22Rv1 (cell line): ENCODE data around the gene OGFOD2.
A peak's percentile ranks its signal among the peaks of the same experiment; 100 is the strongest.

ENCODE experiments used
- H3K27ac ChIP-seq: fragments of 450-650 bp; 2 replicates; pipeline ENCODE4 v1.5.1; 2017
- ZFX ChIP-seq: fragments of 450-650 bp; IDR thresholded peaks from 2 replicates; pipeline ENCODE4 v1.6.1; 2017; ENCODE audit warnings: antibody characterized with exemption, borderline replicate concordance
- TF ChIP-seq, protein P1 (sequence below): fragments of 450-650 bp; IDR thresholded peaks from 2 replicates; pipeline ENCODE4 v1.5.1; 2017; ENCODE audit warnings: mild to moderate bottlenecking

OGFOD2 gene

DNA sequence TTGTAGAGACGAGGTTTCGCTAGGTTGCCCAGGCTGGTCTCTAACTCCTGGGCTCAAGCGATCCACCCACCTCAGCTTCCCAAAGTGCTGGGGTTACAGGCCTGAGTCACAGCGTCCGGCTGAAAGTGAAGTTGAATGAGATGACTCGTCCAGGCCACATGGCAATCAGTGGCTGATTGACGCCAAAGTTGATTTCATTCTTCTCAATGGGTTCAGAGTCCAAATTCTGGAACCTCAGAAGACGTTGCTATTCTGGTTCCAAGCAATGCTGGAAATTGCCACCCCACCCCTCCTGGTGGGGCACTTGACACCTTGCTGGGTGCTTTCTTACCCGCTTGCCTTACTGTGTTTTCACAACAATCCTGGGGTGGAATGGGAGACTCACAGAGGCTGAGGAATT, 23.6 kb upstream of the OGFOD2 start:
- H3K27ac ChIP-seq: no peak overlapping the region
- no peak for TF ChIP-seq ZFX
- TF ChIP-seq, protein P1, sequence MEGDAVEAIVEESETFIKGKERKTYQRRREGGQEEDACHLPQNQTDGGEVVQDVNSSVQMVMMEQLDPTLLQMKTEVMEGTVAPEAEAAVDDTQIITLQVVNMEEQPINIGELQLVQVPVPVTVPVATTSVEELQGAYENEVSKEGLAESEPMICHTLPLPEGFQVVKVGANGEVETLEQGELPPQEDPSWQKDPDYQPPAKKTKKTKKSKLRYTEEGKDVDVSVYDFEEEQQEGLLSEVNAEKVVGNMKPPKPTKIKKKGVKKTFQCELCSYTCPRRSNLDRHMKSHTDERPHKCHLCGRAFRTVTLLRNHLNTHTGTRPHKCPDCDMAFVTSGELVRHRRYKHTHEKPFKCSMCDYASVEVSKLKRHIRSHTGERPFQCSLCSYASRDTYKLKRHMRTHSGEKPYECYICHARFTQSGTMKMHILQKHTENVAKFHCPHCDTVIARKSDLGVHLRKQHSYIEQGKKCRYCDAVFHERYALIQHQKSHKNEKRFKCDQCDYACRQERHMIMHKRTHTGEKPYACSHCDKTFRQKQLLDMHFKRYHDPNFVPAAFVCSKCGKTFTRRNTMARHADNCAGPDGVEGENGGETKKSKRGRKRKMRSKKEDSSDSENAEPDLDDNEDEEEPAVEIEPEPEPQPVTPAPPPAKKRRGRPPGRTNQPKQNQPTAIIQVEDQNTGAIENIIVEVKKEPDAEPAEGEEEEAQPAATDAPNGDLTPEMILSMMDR: no peak

DNA sequence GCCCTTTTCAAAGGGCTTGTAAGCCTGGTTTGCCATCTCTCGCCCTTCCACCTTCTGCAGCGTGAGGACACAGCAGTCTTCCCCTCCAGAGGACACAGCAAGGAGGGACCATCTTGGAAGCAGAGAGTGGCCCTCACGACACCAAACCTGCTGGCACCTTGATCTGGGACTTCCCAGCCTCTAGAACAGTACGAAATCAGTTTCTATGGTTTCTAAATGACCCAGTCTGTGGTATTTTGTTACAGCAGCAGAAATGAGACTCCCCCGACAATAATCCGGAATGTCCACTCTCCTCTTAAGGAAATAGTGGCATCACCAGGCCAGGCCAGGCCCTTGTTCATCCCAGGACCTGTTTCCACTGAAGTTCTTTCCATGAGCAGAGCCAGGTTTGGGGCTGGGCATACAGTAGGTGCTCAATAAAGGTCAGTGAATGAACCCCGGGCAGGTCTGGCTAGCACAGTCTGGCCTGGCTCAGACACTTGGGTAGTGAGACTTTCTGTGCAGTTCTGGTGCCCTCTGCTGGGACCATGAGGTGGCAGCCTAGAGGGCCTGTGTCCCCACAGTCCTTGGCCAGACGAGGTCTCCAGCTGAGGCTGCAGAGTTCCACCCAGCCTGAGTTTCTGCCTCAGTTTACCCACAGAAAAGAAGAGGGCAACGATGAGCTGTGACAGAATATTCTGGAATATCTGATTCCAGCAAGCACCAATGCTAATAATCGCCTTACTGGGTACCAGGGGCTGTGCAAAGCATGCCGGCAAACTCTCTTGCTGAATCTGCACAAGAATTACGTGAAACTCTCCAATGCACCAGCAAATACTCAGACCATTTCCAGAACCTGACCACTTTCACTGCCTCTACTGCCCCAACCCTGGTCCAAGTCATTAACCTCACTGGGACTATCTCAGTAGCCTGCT, 22.8 kb upstream of the OGFOD2 start:
- no peak for TF ChIP-seq ZFX
- TF ChIP-seq, protein P1: peak; percentile 94
- H3K27ac ChIP-seq: 0 out of 2 replicates have a peak overlapping the region, but pooled peaks have one; percentile 7

DNA sequence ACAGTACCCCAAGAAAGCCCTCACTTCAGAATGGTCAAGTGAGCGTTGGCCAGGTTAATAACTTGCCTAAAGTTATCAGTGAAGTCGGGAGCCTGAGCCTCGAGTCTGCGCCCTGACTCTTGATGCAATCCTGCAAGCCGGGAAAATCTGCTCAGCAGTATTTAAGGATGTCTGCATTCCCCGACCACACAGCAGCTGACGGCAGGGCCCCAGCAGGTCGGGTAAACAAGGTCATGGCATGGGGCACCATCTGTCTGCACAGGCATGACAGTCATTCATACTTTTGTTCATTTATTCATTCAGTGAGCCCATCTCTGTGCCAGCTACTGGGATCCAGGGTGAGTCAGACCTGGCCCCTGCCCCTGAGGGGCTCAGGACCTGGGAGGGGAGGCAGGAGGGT, 19.9 kb upstream of the OGFOD2 start:
- no peak overlapping the region for H3K27ac ChIP-seq
- TF ChIP-seq, protein P1: no peak
- TF ChIP-seq ZFX: no peak

DNA sequence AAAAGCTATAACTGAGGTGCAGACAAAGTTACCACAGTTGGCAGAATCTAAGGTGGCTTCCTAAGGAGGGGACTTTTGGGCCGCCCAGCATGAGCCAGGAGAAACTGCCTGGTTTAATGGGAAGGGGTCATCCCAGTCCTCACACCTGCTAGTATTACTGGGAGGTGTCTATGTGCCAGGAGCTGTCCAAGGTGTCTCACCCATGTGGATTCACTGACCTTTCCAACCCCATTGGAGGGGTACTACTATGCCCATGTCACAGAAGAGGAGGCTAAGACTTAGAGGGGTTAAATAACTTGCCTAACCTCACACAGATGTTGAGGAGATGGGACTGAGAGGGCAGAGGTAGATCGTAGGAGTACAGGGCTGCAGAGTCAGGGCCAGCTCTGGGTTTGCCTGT, 19.0 kb upstream of the OGFOD2 start:
- TF ChIP-seq, protein P1: no peak
- TF ChIP-seq ZFX: no peak
- no peak overlapping the region for H3K27ac ChIP-seq

DNA sequence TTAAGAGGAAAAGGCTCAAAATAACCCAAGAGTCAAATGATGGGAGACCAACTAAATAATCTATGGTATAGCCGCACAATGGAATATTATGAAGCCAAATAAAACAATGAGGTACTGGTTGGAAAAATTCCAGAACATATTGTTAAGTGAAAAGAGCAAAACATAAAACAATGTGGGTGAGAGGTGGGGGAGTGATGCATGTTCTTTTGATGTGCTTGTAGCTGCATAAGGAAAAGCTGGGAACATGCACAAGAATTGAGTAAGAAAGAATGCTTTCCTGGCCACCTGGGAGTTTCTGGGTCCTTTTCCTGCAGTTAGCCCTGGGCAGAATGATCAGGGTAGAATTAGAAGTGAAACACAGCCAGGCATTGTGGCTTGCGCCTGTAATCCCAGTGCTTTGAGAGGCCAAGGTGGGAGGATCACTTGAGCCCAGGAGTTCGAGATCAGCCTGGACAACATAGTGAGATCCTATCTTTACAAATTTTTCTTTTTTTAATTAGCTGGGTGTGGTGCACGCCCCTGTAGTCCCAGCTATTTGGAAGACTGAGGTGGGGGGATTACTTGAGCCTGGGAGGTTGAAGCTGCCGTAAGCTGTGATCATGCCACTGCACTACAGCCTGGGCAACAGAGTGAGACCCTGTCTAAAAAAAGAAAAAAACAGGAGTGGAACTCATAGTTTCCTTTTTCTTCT, 16.7 kb upstream of the OGFOD2 start:
- H3K27ac ChIP-seq: no peak overlapping the region
- TF ChIP-seq, protein P1: no peak
- no peak for TF ChIP-seq ZFX

DNA sequence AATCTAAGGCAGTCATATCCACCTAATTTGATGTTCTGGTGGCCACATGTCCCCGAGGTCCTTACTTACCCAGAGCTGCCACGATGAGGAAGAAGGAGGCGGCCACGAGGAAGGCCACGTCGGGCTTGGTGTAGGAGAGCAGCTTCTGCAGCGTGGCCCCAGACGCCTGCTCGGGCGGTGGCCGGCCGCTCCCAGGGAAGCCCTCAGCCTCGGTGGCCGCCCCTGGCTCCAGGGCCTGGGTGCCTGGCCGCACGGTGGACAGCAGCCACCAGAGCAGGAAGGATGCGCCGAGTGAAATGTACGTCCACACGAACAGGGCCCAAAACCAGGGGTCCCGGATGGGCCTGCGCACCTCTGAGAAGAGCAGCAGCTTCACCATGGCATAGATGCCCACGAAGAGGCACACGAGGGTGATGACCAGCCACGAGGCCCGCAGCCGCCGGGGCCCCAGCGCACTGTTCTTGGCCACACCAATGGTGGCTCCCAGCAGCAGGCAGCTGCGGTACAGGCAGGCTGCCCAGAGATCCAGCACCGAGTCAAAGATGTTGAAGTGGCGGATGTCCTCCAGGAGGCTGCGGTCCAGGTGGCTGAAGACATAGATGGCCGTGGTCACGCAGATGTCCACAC, 15.4 kb upstream of the OGFOD2 start:
- TF ChIP-seq, protein P1: no peak
- no peak for TF ChIP-seq ZFX
- H3K27ac ChIP-seq: no peak overlapping the region

DNA sequence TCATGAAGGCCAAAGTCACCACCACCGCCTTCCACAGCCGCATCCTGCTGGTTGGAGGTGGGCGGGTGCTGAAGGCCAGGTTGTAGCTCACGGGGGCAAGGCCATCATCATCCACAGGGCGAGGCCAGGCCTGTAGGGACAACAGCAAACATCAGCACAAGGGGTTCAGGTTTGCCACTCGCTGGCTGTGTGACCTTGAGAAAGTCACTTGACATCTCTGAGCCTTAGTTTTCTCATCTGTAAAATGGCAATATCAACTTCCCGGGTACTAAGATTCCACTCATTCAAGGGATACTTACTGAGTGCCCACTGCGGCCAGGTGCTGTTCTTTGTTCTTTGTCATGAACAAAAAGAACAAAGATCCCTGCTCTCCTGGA, 14.9 kb upstream of the OGFOD2 start:
- no peak for TF ChIP-seq ZFX
- TF ChIP-seq, protein P1: no peak

More for the DNA sequence above, 14.9 kb upstream of the OGFOD2 start:
- H3K27ac ChIP-seq: no peak overlapping the region
